ENCODE measurements around the gene DLD.
"Not testable (repeated sequence)": the region's sequence is repeated elsewhere in the genome, so short reads cannot be mapped to it uniquely, and the experiment has no call there.

DLD gene

DNA sequence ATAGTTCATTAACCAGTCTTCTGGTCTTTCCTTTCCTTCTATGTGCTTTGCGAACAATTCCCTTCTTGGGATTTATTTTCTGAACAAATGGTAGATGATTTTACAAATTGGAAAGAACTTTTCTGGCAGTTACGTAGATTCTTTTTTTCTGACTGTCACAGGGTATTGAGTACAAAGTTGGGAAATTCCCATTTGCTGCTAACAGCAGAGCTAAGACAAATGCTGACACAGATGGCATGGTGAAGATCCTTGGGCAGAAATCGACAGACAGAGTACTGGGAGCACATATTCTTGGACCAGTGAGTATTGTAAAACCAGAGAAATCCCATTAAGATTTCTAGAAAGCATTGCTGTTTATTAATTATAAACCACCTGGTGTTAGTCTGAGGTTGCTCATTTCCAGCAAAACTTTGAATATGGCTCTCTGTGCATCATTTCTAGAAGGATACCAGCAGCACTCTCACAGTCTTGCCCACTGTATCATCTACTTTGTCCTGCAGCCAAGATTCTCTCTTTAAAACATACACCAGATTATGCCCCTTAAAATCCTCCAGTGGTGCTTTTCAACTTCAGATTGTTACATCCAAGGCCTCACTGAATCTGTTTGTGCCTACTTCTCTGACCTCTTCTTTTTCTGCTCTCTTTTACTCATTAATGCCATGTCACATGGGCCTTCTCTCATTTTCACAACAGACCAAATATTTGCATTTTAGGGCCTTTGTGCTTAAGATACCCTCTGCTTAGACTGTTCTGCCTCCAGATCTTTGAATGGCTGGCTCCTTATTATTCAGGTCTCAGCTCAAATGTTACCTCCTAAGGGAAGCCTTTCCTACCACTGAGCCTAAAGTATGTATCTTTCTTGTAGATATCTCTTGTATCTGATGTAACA, 27.0 kb downstream of the DLD start:
- DNase-seq (no peak), ATAC-seq (no peak)

DNA sequence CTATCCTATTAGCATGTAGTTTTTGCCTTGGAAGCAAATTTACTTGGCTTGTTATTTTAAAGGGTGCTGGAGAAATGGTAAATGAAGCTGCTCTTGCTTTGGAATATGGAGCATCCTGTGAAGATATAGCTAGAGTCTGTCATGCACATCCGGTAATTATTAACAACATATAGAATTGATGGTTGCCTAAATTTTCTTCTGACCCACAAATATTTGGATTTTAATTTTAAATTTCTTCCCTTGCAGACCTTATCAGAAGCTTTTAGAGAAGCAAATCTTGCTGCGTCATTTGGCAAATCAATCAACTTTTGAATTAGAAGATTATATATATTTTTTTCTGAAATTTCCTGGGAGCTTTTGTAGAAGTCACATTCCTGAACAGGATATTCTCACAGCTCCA, 28.0 kb downstream of the DLD start:
- ATAC-seq: no peak
- no peak for DNase-seq

DNA sequence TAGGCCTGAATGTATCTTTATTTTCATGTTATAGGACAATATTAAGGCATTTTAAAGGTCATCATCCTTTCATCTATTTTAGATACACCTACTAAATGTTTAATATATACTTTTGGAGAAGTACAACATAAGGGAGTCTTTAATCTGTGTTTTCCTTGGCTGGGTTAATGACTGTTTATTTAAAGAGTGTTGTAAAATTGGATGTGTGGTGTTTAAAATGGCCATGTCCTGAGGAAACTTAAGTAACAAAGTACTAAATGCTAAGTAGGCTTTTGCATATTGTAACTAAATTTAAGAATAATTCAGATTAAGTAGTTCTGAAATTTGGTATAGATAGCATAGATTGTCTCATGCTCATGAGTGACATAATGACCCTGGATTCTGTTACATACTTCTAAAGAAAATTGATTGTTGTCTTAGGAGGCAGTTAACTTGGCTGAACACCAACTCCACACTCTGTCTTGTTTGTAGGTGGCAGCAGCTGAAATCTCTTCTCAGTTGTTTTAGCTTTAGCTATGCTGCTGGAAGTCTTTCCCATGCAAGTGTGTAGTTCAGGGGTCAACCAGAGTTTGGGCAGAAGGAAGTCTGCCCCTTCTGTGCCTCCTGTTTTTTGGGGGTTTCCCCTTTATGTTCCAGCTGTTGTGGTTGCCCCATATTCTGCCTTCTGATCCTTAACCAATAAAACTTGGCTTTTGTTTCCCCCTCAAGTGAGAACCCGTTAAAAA, 29.2 kb downstream of the DLD start:
- ATAC-seq (peak; percentile 28), DNase-seq (no peak)

DNA sequence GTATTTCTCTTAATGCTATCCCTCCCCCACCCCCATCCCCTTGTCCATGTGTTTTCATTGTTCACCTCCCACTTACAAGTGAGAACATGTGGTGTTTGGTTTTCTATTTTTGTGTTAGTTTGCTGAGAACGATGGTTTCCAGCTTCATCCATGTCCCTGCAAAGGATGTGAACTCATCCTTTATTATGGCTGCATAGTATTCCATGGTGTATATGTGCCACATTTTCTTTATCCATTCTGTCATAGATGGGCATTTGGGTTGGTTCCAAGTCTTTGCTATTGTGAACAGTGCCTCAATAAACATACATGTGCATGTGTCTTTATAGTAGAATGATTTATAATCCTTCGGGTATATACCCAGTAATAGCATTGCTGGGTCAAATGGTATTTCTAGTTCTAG, 30.8 kb downstream of the DLD start:
- ATAC-seq, DNase-seq: not testable (repeated sequence)

DNA sequence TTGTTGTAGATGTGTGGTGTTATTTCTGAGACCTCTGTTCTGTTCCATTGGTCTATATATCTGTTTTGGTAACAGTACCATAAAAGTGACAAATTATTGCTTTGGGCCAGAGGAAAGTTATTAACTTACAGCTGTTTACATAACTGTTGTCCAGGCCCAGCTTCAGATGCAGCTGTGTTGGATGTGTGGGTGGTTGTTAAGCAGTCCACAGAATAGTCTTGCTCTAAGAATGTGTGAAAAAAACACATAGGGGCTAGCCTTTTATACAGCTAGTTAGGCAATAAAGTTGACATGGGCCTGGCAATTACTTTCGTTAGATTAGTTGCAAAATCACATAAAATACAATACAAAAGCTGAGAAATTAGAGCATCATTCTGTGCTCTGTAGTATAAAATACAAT, 31.9 kb downstream of the DLD start:
- no peak for ATAC-seq
- DNase-seq: no peak

DNA sequence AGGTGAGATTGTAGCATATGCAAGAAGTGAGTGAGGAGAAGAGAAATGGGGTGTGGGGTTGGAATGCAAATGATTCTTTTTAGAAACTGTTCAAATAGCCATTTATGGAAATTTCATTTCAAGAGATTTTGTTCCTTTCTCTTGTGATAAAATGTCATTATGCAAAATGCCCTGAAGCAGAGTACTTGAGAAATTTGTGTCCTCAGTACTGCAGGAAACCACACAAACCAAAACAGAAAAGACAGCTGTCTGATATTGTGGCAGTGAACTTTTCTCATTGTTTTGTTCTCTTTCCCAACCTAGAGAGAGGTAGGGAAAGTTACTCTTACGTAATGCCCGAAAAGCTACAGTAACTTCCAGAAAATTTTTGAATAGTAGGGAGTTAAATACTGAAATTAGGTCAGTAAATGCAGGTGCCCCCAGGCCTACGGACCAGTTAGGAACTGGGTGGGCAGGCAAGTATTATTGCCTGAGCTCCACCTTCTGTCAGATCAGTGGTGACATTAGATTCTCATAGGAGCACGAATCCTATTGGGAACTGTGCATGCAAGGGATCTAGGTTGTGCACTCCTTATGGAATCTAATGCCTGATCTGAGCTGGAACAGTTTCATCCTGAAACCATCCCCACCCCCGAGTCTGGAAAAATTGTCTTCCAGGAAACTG, 34.0 kb downstream of the DLD start:
- ATAC-seq: peak; percentile 66
- DNase-seq: no peak

DNA sequence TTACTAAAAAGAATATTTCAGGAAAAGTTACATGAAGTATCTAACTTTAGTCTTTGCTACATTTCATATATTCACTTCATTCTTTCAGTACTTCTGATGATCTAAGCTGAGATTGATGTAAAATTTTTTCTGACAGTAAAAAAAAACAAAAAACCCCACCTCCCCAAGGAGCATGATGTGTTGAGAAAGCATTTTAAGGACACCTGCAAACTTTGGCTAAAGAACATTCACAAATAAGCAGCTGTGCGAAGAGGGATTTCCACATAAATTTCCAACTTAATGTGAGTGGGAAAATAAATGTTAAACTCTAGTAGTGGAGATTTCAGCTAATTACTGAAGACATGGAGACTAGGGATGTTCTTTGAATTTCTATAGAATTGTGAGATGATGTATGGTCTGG, 35.5 kb downstream of the DLD start:
- DNase-seq (no peak), ATAC-seq (no peak)

DNA sequence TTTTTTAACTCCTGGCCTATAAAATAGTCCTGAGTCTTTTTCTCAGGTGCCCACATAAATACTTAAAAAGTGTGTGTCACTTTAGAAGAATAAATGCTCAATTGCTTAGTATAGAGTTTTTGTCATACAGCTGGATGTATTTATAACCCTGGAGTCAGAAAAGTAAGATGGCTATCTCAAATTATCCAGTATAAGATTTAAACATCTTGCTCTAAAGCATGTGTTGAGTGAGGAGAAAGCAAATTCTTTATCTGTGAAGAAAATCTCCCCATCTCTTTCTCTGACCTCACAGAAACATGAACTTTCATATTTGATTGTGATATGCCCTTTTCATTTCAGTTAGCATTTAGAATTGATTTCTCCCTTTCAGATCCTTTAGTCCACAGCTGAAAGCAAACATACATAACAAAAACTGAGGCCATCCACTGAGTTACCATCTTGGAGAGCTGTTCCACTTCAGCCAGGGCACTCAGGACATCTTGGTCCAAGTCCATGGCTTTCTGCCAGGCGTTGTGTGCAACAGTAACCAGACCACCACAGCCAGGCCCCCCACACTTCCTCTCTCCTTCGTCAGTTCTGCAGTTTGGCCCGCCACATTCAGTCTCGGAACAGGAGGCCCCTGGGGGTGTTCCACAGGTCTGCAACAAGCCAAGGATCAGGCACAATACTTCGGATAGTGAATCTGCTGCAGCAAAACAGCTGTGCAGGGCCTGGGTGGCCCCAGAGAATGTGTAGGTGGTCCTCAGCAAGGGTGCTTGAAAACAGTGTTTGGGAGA, 40.9 kb downstream of the DLD start:
- no peak for DNase-seq

DNA sequence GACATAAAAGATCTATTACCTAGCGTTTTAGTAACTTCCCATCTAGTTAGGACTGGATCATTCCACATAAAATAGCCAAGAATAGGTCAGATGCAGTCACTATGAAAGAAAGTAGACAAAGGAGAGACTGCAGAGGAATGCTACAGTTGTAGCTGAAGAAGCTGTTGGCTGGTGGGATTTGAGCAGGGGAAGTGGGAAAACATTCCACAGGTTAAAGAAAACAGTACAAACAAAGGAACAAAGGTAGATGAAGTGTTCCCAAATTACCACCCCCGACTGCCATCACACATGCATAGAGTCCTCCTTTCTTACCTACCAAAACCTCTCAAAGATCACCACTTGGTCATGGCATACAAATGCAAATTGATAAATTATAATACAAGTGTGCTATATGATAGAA, 41.8 kb downstream of the DLD start:
- no peak for ATAC-seq
- DNase-seq: no peak

More for the DNA sequence above, 40.9 kb downstream of the DLD start:
- ATAC-seq: no peak

DNA sequence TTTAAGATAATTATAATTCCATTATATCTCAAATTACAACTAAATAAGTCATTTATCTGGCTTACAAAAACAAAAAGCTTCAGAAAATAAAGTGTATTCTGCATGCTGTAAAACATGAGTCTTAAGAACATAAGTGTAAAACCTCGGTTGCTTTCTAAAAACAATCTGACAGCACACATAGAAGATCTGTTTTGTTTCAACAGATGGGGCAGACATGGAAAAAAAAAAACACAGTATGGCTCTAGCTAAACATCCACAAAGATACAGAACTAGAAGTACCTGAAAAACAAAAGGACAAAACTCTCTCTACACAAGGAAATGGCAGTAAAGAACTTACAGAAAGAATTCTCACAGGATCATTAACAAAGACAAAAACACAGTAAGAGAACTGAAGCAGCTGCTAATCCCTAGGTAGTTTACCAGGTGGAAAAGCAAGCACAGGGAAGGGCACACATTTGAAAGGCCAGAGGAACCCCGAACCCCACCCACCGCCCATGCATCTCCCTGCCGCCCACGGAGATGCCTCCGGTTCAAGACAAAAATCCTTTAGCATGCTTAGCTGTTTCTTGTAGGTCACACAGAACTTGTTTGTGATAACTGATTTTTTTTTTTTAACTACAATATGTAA, 42.5 kb downstream of the DLD start:
- DNase-seq (no peak), ATAC-seq (no peak)

DNA sequence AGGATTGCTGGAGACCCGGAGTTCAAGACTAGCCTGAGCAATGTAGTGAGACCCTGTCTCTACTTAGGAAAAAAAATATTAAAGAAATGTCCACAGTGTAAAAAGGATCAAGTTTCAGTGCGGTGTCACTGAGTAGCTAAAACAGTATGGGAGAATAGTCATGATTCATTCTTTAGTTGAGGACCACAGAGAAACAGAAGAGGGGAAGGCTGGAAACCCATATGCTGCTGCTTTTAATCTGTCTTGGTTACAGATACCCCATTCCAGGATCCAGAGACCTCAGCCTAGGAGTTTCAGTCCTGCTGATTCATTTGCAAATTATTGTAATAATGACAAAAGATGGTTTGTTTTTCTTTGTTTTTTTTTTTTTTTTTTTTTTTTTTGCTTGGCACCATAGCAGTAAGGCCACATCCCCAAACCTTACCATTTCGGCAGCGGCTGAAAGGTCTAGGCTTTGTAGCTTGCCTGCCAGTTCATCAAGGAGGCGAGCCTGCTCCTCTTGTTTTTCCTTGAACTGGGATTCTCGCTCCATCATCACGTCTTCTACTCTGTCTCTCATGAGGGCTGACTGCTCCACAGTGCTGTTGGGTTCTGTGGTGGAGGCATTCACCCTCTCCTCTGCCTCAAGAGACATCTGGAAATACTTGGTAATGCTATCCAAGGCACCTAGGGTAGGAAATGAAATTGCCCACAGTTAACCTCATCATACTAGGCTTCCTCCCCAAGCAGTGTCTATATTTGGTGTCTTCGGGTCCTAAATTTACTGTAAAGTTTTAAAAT, 44.2 kb downstream of the DLD start:
- no peak for ATAC-seq
- DNase-seq: no peak

DNA sequence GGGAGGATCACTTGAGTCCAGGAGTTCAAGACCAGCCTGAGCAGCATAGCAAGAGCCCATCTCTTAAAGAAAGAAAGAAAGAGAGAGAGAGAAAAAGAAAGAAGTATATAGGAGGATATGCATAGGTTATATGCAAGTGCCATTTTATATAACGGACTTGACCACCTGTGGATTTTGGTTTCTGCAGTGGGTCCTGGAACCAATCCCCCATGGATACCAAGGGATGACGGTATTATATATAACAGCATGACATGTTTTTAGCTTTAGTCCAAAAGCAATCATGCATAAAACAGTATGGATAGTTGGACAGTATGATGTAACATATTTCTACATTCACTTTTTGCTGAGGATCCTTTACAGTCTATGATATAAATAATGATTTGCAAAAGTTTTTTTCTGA, 45.3 kb downstream of the DLD start:
- DNase-seq: no peak
- ATAC-seq: no peak

DNA sequence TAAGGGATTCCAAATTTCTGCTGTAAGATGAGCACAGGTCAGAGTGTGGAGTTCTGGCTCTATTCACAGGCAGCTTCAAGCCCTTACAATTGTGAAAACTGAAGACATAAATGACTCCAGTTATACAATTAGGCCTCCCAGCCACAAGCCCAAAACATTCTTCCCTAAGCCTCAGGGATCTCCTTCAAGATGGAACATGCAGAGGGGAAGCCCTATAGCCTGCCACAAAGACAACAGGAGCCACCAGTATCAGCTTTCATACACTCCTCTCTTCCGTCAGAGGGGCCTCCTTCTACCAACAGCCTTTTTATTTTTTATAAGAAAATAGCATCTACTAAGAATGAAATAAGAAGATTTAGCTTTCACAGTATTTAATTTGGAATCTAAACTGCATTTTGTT, 46.5 kb downstream of the DLD start:
- no peak for ATAC-seq
- DNase-seq: no peak

DNA sequence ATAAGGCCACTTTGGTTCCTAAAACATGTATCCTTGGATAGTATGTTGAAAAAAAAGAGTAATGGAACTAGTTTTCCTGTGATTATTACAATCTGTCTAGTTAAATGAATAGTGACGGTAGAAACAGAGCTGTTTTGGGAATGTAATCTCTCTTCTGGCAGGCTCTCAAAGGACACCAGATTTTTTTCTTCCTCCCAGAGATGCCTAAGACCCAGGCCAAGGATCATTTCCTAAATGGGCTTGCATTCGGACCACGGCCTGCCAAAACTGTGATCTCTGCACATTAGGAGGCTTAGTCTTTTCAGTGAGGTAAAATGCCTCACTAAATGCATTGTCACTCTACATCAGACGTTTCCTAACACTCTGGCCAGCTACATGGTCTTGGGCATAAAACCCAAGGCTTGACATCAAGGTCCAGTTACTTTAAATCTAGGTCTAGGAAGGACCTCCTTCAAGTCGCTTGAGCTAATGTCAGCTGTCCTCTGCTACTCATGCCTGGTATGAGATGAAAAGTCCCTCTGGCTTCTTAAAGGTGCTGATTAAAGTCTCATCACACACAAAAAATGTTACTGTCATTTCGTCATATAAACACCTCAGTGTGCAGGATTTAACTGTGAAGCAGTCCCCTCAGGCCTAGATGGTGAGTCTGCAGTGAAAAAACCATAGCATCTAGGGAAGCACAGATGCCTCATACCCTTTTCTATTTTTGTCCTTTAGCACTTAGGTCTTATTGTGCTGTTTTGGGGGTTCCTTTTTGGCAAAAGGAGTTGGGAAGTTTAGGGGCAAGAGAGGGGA, 47.7 kb downstream of the DLD start:
- ATAC-seq (no peak), DNase-seq (no peak)

DNA sequence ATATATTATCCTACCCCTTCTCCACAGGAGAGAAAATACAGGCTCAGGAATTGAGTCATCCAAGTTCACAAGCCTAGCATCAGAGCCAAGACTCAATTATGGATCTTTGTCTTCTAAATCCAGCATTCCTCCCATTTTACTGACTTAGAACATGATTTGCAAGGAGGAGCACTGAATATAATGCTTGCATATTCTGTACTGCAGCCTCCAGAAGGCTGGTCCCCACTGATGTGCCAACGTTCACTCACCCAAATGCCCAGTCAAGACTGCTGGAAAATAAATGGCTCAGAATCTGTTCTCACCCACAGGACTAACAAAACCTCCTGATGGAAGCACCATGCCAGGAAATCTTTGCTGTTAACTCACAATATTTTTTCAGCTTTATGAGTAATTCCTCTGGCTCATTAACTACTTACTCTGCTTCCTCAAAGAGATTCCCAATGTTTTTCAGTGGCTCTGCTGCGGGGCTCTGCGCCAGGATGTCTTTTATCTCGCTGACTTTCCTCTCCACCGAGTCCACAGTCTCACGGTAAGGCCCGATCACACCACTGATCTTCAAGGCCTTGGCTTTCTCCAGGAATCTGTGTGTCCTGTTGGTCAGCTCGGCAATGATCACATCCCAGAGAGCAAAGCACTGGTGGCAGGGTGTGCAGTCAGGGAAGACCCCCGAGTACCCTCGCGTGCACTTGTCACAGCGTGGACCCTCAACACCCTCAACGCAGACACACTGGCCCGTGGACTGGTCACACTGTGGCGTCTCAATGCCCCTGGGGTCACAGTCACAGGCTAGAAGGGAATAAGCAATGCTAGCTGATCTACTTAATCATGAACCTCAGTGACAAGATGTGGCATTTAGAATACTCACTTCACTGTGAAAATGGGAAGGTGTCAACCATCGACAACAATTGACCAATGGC, 48.8 kb downstream of the DLD start:
- DNase-seq (no peak), ATAC-seq (no peak)

DNA sequence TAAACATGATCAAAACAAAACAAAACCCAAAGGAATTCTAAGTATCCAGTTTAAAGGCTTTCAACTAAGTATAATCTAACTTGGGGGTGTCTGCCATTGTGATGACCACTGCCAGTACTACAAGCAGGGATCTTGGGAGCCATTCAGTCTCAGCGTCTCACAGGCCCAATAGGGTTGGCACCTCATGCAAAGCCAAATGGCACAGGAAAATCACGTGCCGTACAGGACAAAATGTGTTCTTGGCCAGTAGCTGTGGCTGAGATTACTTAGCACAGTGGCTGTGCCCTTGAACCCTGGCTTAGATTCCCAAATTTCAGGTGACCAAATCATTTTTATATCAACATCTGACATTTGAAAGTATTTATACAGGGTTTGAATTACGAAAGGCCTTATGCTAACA, 50.0 kb downstream of the DLD start:
- no peak for ATAC-seq
- no peak for DNase-seq

DNA sequence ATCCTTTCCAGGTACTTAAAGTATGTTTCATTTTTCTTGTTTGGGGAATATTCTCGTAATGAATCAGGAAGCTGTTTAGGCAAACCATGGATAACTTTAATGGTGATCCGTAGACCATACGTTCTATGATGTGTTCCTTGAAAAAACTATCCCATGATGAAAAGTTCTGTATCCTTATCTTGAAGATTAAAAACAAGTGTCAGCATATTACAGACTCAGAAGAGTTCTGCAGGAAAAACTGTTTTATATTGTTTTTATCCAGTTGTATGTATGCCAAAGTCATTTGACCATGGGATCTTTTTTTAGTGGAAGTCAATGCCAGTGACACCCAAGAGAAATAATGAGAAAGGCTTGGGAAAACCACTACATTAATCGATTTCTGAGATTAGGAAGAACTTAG, 52.0 kb downstream of the DLD start:
- DNase-seq: no peak
- no peak for ATAC-seq

DNA sequence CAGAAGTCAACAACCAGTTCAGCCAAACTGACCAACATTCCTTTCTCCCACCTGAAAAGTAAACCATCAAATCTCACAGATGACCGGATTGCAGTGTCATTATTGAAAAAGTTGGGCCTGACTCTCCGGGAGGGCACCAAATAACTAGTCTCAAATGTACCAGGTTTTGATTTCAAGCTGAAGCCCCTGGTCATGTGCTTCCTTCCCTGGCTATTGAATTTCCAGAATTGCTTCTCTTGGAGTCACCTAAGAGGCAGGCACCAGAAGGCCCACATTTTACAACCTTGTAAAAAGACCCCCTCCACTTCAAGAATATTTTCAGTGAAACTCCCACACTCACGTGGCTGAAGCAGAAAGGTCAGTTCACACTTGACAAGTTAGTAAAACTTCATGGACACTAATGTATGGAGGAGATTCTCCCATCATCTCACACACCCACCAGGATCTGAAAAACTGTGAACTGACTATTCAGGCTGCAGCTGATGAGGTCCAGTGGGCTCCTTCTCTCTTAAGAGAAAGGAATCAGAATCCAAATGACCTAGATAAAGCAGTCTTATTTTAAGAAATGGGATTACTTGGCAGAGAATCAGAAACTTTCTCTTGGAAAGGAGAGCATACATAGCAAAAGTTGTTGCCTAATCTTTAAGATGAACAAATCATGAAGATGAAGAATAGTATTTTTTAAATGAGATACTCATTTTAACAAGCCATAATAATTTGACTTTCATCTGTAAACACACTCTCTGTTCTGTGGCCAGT, 53.6 kb downstream of the DLD start:
- ATAC-seq (no peak), DNase-seq (no peak)
